Activated T-cell treated with anti-CD3 and anti-CD28 coated beads, Interleukin-2, amount 50 U/mL, for 4 hours (primary cell): ENCODE results near the gene SMCP. TPM values are rescaled to one million over a fixed set of nuclear protein-coding genes. Genes with fewer than 3 reads are reported as not detected.

Experiments used
- total RNA-seq, 3 donors: library from RNA; stranded (reverse); gene quantifications; one replicate each; pipeline ENCODE4 v1.2.1, GENCODE V29; 2021

The SMCP gene
- total RNA-seq, 3 donors from 2014 or later, result not detected

Other genes with a start within 250 kb of the SMCP start
- not detected for gene LCE2D, start 214.9 kb upstream of the SMCP start, total RNA-seq
- not detected for gene LCE2C, start 203.0 kb upstream of the SMCP start, total RNA-seq
- not detected for gene LCE2B, start 192.2 kb upstream of the SMCP start, total RNA-seq
- not detected for gene LCE2A, start 180.0 kb upstream of the SMCP start, total RNA-seq
- not detected for gene LCE4A, start 170.2 kb upstream of the SMCP start, total RNA-seq
- gene KPRP, start 120.3 kb upstream of the SMCP start, total RNA-seq, result not detected
- not detected for gene LCE1F, start 103.2 kb upstream of the SMCP start, total RNA-seq
- not detected for gene LCE1E, start 92.1 kb upstream of the SMCP start, total RNA-seq
- not detected for gene LCE1D, start 81.6 kb upstream of the SMCP start, total RNA-seq
- gene LCE1C, start 71.7 kb upstream of the SMCP start, total RNA-seq, result not detected
- gene LCE1B, start 66.4 kb upstream of the SMCP start, total RNA-seq, result not detected
- gene LCE1A, start 50.8 kb upstream of the SMCP start, total RNA-seq, result not detected
- gene LCE6A, start 35.5 kb upstream of the SMCP start, total RNA-seq, result not detected
- not detected for gene LCE7A, start 18.3 kb upstream of the SMCP start, total RNA-seq
- gene IVL, start 30.2 kb downstream of the SMCP start, total RNA-seq, result not detected
- not detected for gene SPRR5, start 68.9 kb downstream of the SMCP start, total RNA-seq
- gene SPRR4, start 92.3 kb downstream of the SMCP start, total RNA-seq, result not detected
- gene SPRR1A, start 105.8 kb downstream of the SMCP start, total RNA-seq, result not detected
- not detected for gene SPRR3, start 123.4 kb downstream of the SMCP start, total RNA-seq
- gene SPRR1B, start 152.9 kb downstream of the SMCP start, total RNA-seq, result not detected
- not detected for gene SPRR2D, start 162.8 kb downstream of the SMCP start, total RNA-seq
- gene SPRR2A, start 179.2 kb downstream of the SMCP start, total RNA-seq, result not detected
- gene SPRR2B, start 193.3 kb downstream of the SMCP start, total RNA-seq, result not detected
- not detected for gene SPRR2E, start 216.2 kb downstream of the SMCP start, total RNA-seq
- gene SPRR2F, start 235.2 kb downstream of the SMCP start, total RNA-seq, result not detected